Endothelial cell of umbilical vein (primary cell): ENCODE measurements around the gene PDCD1.

Source experiments
- CTCF ChIP-seq, 2 donors: IDR thresholded peaks; 1 replicate in 1 of 2; 2 replicates in 1 of 2; pipeline ENCODE4 v1.5.1; 2011; ENCODE audit warnings: low read length in 2 of 2, mild to moderate bottlenecking in 2 of 2, moderate library complexity in 2 of 2, control low read depth in 1 of 2, inconsistent platforms in 1 of 2, low read depth in 1 of 2; ENCODE audit not compliant: insufficient read depth in 1 of 2; ENCODE audit errors: extremely low read depth in 1 of 2
- EZH2 ChIP-seq: IDR thresholded peaks from 2 replicates; pipeline ENCODE4 v1.6.1; 2012; ENCODE audit warnings: borderline replicate concordance, low read depth, mild to moderate bottlenecking, moderate library complexity, low read length, inconsistent platforms; ENCODE audit not compliant: severe bottlenecking
- POLR2A ChIP-seq: IDR thresholded peaks from 2 replicates; pipeline ENCODE4 v1.6.1; 2012; ENCODE audit warnings: low read depth, mild to moderate bottlenecking, control low read depth, low read length
- POLR2AphosphoS5 ChIP-seq: IDR thresholded peaks from 2 replicates; pipeline ENCODE4 v1.6.1; 2012; ENCODE audit warnings: low read depth, mild to moderate bottlenecking, control low read depth, low read length, moderate library complexity; ENCODE audit not compliant: insufficient read depth

DNA sequence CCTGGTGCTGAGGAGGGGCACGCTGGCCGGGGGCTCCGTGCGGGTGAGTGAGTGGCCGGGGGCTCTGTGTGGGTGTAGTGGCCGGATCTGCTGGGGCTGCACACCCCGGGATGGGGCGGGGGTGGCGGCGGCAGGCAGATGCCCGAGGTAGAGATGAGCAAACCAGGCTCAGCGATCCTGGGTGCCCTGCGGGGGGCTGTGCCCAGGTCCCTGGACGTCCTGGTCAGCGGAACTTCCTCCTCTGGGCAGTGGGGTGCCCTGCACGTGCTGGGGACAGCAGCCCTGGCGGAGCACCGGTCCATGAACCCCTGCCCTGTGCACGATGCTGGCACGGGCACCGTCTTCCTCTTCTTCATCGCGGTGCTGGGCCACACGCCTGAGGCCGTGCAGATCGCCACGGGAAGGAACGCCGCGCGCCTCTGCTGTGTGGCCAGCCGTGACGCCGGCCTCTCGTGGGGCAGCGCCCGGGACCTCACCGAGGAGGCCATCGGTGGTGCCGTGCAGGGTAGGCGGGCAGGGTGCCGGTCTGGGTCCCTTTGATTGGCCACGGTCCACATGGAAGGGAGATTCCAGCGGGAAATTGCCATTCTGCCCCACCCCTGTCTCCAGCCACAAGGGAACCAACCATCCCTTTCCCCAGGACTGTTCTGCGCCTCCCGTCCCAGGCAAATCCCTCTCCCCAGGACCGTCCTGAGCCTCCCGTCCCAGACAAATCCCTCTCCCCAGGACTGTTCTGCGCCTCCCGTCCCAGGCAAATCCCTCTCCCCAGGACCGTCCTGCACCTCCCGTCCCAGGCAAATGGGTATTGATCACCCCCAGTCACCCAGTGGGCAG, 43.8 kb downstream of the PDCD1 start:
- TF ChIP-seq CTCF (IDR thresholded peaks at IDR 0.05; ENCODE audit: extremely low read depth in 1 of 2, insufficient read depth in 1 of 2, low read depth in 1 of 2, low read length in 2 of 2) (no peak), POLR2A (no peak), EZH2 (no peak), POLR2AphosphoS5 (no peak)
